ENCODE results near the gene APOBEC3G.
"Not testable (repeated sequence)": the region's sequence is repeated elsewhere in the genome, so short reads cannot be mapped to it uniquely, and the experiment has no call there.

Gene APOBEC3G

GRCh38 chr22:39068033-39068785, 8.9 kb upstream of the APOBEC3G start:
- DNase-seq = no peak

- DNase-seq = no peak
These were observed 6.9 kb upstream of the APOBEC3G start for GRCh38 chr22:39070186-39070585.

- DNase-seq = not testable (repeated sequence)
These were observed 4.5 kb upstream of the APOBEC3G start for GRCh38 chr22:39072581-39072981.

GRCh38 chr22:39073981-39074380, 3.1 kb upstream of the APOBEC3G start:
- no peak for DNase-seq

- not testable (repeated sequence) for DNase-seq
These were observed 685 bp upstream of the APOBEC3G start for GRCh38 chr22:39076155-39077025.

- DNase-seq = not testable (repeated sequence)
These were observed 837 bp downstream of the APOBEC3G start for GRCh38 chr22:39077912-39078311.

GRCh38 chr22:39078329-39078728, 1.3 kb downstream of the APOBEC3G start:
- DNase-seq = no peak

GRCh38 chr22:39079054-39079637, 2.1 kb downstream of the APOBEC3G start:
- DNase-seq = not testable (repeated sequence)

- no peak for DNase-seq
These were observed 3.1 kb downstream of the APOBEC3G start for GRCh38 chr22:39080052-39080762.

- no peak for DNase-seq
These were observed 3.9 kb downstream of the APOBEC3G start for GRCh38 chr22:39081016-39081415.

- DNase-seq = no peak
These were observed 4.5 kb downstream of the APOBEC3G start for GRCh38 chr22:39081598-39081997.

- DNase-seq = no peak
These were observed 6.4 kb downstream of the APOBEC3G start for GRCh38 chr22:39083212-39084165.

- DNase-seq = no peak
These were observed 7.6 kb downstream of the APOBEC3G start for GRCh38 chr22:39084666-39085065.

GRCh38 chr22:39087098-39087497, 10.0 kb downstream of the APOBEC3G start:
- no peak for DNase-seq

GRCh38 chr22:39087881-39088684, 11.0 kb downstream of the APOBEC3G start:
- DNase-seq = no peak

- no peak for DNase-seq
These were observed 11.6 kb downstream of the APOBEC3G start for GRCh38 chr22:39088685-39089032.

GRCh38 chr22:39089928-39090327, 12.9 kb downstream of the APOBEC3G start:
- no peak for DNase-seq

- no peak for DNase-seq
These were observed 13.5 kb downstream of the APOBEC3G start for GRCh38 chr22:39090426-39091064.

- DNase-seq = no peak
These were observed 14.3 kb downstream of the APOBEC3G start for GRCh38 chr22:39091126-39092081.

Data from NCI-H345 (cell line).